C4-2B (cell line): Measurements from ENCODE around the gene TPD52L1.

Experiments used
- H3K27ac ChIP-seq: fragments of 450-650 bp; 2 replicates; pipeline ENCODE4 v1.5.1; 2017
- ZFX ChIP-seq: fragments of 450-650 bp; IDR thresholded peaks from 2 replicates; pipeline ENCODE4 v1.6.1; 2017
- TF ChIP-seq, protein P1 (sequence below): fragments of 450-650 bp; conservative IDR thresholded peaks from 2 replicates; pipeline ENCODE4 v1.5.1; 2017; ENCODE audit warnings: mild to moderate bottlenecking

The TPD52L1 gene

DNA sequence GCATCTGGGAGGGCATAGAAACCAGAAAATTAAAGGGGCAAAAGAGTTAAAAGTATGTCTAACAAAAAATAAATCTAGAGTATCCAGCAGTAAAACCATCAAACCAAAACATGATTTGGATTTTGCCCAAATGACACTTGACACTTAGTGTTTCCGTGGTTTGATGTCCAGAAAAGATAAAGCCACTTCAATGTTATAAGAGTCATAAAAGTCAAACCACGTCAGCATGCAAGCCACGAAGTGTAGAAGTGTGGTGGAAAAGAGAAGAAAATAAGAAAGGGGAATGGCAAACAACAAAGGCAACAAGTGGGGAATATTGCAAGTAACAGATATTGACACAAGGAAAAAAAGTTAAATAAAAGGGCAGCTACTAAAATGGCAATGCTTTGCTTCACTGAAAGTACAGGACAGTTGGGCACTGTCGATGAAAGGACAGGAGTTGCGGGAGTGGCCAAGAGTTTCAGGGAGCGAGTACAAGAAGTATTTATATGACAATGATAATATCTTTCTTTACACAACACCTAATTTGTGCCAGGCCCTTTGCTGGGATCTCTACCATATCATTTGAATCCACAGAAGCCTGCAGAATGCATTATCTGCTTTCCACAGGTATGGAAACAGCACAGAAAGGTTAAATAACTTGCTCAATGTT is 154.5 kb downstream of the TPD52L1 start:
- no peak for TF ChIP-seq ZFX
- TF ChIP-seq, protein P1, sequence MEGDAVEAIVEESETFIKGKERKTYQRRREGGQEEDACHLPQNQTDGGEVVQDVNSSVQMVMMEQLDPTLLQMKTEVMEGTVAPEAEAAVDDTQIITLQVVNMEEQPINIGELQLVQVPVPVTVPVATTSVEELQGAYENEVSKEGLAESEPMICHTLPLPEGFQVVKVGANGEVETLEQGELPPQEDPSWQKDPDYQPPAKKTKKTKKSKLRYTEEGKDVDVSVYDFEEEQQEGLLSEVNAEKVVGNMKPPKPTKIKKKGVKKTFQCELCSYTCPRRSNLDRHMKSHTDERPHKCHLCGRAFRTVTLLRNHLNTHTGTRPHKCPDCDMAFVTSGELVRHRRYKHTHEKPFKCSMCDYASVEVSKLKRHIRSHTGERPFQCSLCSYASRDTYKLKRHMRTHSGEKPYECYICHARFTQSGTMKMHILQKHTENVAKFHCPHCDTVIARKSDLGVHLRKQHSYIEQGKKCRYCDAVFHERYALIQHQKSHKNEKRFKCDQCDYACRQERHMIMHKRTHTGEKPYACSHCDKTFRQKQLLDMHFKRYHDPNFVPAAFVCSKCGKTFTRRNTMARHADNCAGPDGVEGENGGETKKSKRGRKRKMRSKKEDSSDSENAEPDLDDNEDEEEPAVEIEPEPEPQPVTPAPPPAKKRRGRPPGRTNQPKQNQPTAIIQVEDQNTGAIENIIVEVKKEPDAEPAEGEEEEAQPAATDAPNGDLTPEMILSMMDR: no peak
- no peak overlapping the region for H3K27ac ChIP-seq

DNA sequence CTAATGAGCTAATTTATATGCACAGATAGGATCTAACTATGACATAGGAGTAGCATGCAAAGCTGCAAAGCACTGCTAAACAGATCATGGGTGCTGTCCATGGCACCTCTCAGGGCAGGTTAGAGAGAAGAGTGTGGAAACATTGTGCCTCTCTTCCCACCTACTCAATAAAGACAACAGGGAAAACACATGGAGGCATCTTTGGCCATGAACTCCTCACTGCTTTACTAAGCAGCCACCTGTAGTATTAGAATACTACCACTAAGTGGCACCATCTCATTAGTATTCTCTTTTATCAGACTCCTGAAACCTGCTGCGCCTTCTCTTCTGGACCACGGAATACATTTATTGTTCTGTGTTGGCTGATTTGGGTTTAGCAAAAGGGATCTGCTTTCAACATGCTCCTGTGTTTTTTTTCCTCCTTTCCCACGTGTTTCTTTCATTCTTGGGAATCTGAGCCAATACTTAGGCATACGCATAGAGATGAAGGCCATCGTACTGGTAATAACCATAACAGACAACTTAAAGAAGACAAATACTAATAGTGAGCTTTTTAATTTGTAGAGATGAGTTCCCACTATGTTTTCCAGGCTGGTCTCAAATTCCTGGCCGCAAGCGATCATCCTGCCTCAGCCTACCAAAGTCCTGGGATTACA is 157.5 kb downstream of the TPD52L1 start:
- TF ChIP-seq, protein P1: peak; percentile 79
- TF ChIP-seq ZFX: no peak

DNA sequence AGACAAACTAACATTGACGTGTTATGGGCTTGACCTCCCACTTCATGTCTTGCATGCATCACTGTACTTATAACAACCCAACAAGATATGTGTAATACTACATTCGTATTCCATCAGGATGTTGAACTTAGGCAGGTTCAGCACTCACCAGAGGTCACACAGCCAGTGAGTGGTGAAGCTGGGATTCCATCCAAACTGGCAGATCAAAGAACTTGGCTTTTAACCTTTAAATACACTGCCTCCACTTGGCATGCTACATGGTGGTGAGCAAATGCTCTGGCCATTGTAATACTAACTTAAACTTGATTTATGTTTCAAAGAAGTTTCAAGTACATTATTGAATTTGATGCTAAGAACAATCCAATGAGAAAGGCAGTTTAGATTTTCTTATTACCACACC is 158.9 kb downstream of the TPD52L1 start:
- no peak overlapping the region for H3K27ac ChIP-seq
- TF ChIP-seq ZFX: no peak
- TF ChIP-seq, protein P1: no peak

More for the DNA sequence above, 157.5 kb downstream of the TPD52L1 start:
- no peak overlapping the region for H3K27ac ChIP-seq

DNA sequence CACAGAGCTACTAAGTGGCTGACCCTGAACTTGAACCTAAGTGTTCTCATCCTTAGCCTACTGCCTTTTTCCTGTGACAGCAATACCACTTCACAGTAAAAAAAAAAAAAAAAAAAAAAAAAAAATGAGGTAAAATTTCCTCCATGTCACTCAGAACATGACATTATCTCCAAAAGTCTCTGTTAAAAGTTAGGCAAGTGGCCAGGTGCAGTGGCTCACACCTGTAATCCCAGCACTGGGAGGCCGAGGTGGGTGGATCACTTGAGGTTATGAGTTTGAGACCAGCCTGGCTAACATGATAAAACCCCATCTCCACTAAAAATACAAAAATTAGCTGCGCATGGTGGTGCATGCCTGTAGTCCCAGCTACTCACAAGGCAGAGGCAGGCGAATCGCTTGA is 159.4 kb downstream of the TPD52L1 start:
- TF ChIP-seq, protein P1: no peak
- TF ChIP-seq ZFX: no peak
- H3K27ac ChIP-seq: no peak overlapping the region
